ENCODE results near the gene PWWP2B.

DNA sequence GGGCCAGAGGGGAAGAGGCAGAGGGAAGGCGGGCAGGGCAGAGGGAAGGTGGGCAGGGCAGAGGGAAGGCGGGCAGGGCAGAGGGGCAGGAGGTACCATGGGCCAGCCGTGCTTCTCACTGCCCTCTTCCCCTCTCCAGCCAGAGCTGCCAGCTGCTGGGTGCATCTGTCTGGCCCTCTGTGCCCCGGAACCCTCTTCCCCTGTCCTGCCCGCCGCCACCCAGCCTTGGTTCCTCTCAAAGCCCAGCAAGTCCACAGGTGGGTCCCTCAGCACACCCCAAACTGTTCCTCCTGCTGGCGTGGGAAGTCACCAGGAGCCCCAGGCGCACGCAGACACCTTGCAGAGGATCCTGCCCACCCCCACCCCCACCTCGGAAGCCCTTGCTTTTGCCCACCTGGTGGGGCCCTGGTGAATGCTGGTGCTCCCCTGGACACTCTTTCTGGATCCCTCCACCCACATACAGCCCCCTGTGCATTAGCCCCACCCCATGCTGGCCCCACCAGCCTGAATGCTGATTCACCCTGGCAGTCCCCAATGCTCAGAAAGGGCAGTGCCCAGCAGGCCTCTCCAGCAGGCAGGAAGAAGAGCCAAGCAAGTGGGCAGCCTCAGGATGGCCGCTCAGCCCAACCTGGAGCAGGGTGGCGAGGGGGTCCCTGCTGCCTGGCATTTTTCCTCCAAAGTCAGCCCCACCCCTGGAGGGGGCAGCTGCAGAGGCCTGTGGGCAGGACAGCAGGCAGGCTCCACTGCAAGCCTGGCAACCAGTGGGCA is 1.9 kb upstream of the PWWP2B start:
- TF ChIP-seq POLR2AphosphoS5 (IDR thresholded peaks at IDR 0.05): no peak
- TF ChIP-seq, protein P1, sequence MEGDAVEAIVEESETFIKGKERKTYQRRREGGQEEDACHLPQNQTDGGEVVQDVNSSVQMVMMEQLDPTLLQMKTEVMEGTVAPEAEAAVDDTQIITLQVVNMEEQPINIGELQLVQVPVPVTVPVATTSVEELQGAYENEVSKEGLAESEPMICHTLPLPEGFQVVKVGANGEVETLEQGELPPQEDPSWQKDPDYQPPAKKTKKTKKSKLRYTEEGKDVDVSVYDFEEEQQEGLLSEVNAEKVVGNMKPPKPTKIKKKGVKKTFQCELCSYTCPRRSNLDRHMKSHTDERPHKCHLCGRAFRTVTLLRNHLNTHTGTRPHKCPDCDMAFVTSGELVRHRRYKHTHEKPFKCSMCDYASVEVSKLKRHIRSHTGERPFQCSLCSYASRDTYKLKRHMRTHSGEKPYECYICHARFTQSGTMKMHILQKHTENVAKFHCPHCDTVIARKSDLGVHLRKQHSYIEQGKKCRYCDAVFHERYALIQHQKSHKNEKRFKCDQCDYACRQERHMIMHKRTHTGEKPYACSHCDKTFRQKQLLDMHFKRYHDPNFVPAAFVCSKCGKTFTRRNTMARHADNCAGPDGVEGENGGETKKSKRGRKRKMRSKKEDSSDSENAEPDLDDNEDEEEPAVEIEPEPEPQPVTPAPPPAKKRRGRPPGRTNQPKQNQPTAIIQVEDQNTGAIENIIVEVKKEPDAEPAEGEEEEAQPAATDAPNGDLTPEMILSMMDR (IDR thresholded peaks at IDR 0.05): no peak
